DND-41 (cell line): ENCODE data around the gene SMG7.

Experiments
- ATAC-seq: fragments of 200-7000 bp; cut with Tn5 transposase; 3 replicates; pipeline ENCODE4 v1.9.1; 2021; ENCODE audit warnings: low read depth; ENCODE audit not compliant: insufficient read depth
- DNase-seq: peaks from one replicate; pipeline ENCODE4 v3.0.0-alpha.2; 2020
- H2AFZ ChIP-seq: 2 replicates; pipeline ENCODE4 v1.6.0; 2012; ENCODE audit warnings: low read depth, low read length
- H3K27ac ChIP-seq: 2 replicates; pipeline ENCODE4 v1.5.1; 2012; ENCODE audit warnings: low read length, inconsistent platforms
- H3K27me3 ChIP-seq: fragments of 200-600 bp; sonication (generic); 2 replicates; pipeline ENCODE4 v1.6.0; 2012; ENCODE audit warnings: low read length, mild to moderate bottlenecking, inconsistent platforms; ENCODE audit not compliant: insufficient read depth, poor library complexity
- H3K36me3 ChIP-seq: 2 replicates; pipeline ENCODE4 v1.5.1; 2012; ENCODE audit warnings: low read length, inconsistent platforms; ENCODE audit not compliant: insufficient read depth
- H3K4me1 ChIP-seq: 2 replicates; pipeline ENCODE4 v1.5.1; 2012; ENCODE audit warnings: mild to moderate bottlenecking, low read length; ENCODE audit not compliant: insufficient read depth
- H3K4me2 ChIP-seq: 2 replicates; pipeline ENCODE4 v1.6.0; 2012; ENCODE audit warnings: mild to moderate bottlenecking, moderate library complexity, low read length, inconsistent platforms; ENCODE audit not compliant: insufficient read depth
- H3K4me3 ChIP-seq, 2 experiments: fragments of 200-600 bp in 1 of 2; shearing (Covaris generic) in 1 of 2; 2 replicates each; pipeline ENCODE4 v1.5.1; 2012 to 2016; ENCODE audit warnings: inconsistent platforms in 2 of 2, low read length in 2 of 2, mild to moderate bottlenecking in 2 of 2, low read depth in 1 of 2, moderate library complexity in 1 of 2
- H3K79me2 ChIP-seq: 2 replicates; pipeline ENCODE4 v1.6.0; 2012; ENCODE audit warnings: low read length, inconsistent platforms; ENCODE audit not compliant: insufficient read depth
- H3K9ac ChIP-seq: 2 replicates; pipeline ENCODE4 v1.6.0; 2012; ENCODE audit warnings: low read depth, mild to moderate bottlenecking, inconsistent platforms, low read length, moderate library complexity
- H3K9me3 ChIP-seq: 2 replicates; pipeline ENCODE4 v1.5.1; 2012; ENCODE audit warnings: low read length, moderate library complexity, mild to moderate bottlenecking, inconsistent platforms; ENCODE audit not compliant: insufficient read depth, severe bottlenecking
- H4K20me1 ChIP-seq: 2 replicates; pipeline ENCODE4 v1.6.0; 2012; ENCODE audit warnings: low read length; ENCODE audit not compliant: insufficient read depth
- EZH2 ChIP-seq: IDR thresholded peaks from 3 replicates; pipeline ENCODE4 v1.6.1; 2012; ENCODE audit warnings: borderline replicate concordance, low read depth, mild to moderate bottlenecking, moderate library complexity, low read length, inconsistent platforms; ENCODE audit not compliant: severe bottlenecking
- TF ChIP-seq, protein P1 (sequence below): IDR thresholded peaks from 2 replicates; pipeline ENCODE4 v1.5.1; 2012; ENCODE audit warnings: borderline replicate concordance, low read length, moderate library complexity, mild to moderate bottlenecking; ENCODE audit not compliant: poor library complexity, severe bottlenecking; ENCODE audit errors: extremely low read depth

SMG7 gene

DNA sequence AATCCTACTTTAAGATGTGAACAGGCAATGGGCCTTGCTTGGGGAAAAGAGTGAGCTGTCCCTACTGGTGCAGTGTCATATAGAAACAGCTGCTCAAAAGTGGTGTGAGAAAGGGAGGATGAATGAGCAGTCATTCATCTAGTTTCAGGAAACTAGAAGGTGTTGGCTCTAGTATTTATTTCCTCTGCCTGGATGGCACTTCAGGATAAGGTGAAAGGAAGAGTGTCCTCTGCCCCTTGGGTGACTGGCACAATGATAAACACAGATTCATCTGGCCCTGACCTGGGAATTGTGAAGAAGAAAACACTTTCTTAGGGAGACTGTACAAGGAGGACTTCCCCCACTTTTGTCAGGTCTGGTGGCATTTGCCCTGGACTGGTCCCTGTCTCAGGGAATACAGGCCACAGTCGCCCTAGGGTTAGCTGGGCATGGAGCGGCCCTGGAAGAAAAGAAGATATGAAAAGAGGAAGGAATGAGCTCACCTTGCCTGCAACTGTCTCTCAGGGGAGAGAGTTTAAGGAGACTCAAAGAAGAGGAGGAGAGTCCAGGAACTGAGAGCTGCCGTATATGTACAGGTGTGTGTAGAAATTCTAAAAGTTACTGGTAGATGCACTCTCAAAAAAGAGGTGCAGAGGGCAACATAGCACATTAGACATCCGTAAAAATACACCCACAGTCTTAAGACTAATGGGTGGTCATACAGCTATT is 40.3 kb upstream of the SMG7 start:
- ATAC-seq (no peak), DNase-seq (no peak)
- Histone ChIP-seq H3K27ac (no peak overlapping the region), H3K4me2 (no peak overlapping the region), H3K4me3 (no peak overlapping the region), H3K9me3 (no peaks in the 10 kb centered on the region), H3K4me1 (no peaks in the 10 kb centered on the region), H3K9ac (no peak overlapping the region), H3K36me3 (no peaks in the 10 kb centered on the region), H4K20me1 (no peaks in the 10 kb centered on the region), H3K27me3 (peaks cover 10% of the 10 kb centered on the region), H2AFZ (no peak overlapping the region), H3K79me2 (no peaks in the 10 kb centered on the region)
- TF ChIP-seq, protein P1, sequence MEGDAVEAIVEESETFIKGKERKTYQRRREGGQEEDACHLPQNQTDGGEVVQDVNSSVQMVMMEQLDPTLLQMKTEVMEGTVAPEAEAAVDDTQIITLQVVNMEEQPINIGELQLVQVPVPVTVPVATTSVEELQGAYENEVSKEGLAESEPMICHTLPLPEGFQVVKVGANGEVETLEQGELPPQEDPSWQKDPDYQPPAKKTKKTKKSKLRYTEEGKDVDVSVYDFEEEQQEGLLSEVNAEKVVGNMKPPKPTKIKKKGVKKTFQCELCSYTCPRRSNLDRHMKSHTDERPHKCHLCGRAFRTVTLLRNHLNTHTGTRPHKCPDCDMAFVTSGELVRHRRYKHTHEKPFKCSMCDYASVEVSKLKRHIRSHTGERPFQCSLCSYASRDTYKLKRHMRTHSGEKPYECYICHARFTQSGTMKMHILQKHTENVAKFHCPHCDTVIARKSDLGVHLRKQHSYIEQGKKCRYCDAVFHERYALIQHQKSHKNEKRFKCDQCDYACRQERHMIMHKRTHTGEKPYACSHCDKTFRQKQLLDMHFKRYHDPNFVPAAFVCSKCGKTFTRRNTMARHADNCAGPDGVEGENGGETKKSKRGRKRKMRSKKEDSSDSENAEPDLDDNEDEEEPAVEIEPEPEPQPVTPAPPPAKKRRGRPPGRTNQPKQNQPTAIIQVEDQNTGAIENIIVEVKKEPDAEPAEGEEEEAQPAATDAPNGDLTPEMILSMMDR, result no peak
- no peak for TF ChIP-seq EZH2

DNA sequence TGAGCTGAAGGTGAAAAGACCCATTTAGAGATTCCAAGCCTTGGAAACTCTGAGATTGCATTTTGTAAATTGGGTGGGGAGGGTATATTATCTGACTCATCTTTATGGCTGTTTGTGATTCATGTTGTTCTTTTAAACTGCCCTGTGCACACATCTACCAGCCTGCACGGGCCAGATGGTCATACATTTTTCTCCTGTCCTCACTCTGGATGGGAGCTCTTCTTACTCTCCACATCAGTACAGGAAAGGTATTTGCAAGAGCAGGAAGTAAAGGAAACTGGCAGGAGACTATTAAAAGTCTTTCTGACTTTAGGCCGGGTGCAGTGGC is 39.8 kb upstream of the SMG7 start:
- H4K20me1 ChIP-seq, result no peaks in the 10 kb centered on the region
- H3K4me2 ChIP-seq, result no peak overlapping the region
- peaks cover 10% of the 10 kb centered on the region for H3K27me3 ChIP-seq
- H3K9me3 ChIP-seq, result no peaks in the 10 kb centered on the region
- TF ChIP-seq EZH2, result no peak
- DNase-seq, result no peak
- no peaks in the 10 kb centered on the region for H3K4me1 ChIP-seq
- no peak for ATAC-seq
- H3K4me3 ChIP-seq, result no peak overlapping the region
- no peaks in the 10 kb centered on the region for H3K36me3 ChIP-seq
- H3K79me2 ChIP-seq, result no peaks in the 10 kb centered on the region
- no peak overlapping the region for H3K27ac ChIP-seq
- H3K9ac ChIP-seq, result no peak overlapping the region
- H2AFZ ChIP-seq, result no peak overlapping the region

DNA sequence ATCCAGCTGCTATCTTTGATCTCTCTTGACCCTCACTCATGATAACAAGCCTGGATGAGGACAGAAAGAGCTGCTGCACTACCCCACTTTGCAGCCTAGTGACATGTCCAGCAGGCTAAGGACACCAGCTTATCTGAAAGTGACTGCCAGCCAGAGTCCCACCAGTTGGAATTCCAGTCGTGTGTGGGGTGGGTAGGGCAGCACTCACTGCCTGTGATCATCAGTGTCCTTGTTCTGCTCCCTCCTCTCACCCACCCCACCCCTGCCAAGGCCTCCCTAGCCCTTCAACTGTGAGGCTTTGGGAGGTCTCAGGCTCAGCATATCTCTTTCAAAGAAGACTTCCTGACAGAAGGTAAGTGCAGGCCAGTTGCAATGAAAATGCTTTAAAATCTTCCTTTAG is 38.6 kb upstream of the SMG7 start:
- H3K4me1 ChIP-seq, result no peaks in the 10 kb centered on the region
- no peak for ATAC-seq
- no peak overlapping the region for H3K4me2 ChIP-seq
- H3K27ac ChIP-seq, result no peak overlapping the region
- no peak for DNase-seq
- H4K20me1 ChIP-seq, result no peaks in the 10 kb centered on the region
- H3K4me3 ChIP-seq, result no peak overlapping the region
- H3K27me3 ChIP-seq, result peaks cover 10% of the 10 kb centered on the region
- no peaks in the 10 kb centered on the region for H3K9me3 ChIP-seq
- H3K9ac ChIP-seq, result no peak overlapping the region
- no peaks in the 10 kb centered on the region for H3K79me2 ChIP-seq
- TF ChIP-seq, protein P1, result no peak
- TF ChIP-seq EZH2, result no peak
- no peak overlapping the region for H2AFZ ChIP-seq
- no peaks in the 10 kb centered on the region for H3K36me3 ChIP-seq

DNA sequence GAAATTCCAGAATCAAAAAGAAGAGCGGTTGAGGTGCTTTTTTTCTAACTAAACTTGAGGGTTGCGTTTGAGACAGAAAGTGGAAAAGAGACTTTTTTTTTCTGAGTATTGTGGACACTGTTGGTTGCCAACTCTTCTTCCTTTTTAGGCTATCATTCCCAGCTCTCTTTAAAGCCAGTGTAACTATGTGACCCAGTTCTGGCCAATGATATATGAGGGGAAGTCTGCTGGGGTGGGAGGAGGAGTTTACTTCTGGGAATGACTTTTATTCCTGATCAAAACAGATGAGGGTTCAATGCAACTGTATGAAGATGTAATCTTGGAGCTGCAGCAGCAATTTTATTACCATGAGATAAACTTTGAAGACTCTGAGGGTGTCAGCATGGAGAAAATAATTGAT is 36.8 kb upstream of the SMG7 start:
- Histone ChIP-seq H3K79me2 (no peaks in the 10 kb centered on the region), H3K27ac (no peak overlapping the region), H3K36me3 (no peaks in the 10 kb centered on the region), H3K27me3 (peaks cover 11% of the 10 kb centered on the region), H3K4me1 (no peaks in the 10 kb centered on the region), H2AFZ (no peak overlapping the region), H3K4me2 (no peak overlapping the region), H3K9me3 (no peaks in the 10 kb centered on the region), H3K9ac (no peak overlapping the region), H3K4me3 (no peak overlapping the region), H4K20me1 (no peaks in the 10 kb centered on the region)
- no peak for TF ChIP-seq EZH2
- TF ChIP-seq, protein P1, result no peak
- DNase-seq, result no peak
- no peak for ATAC-seq
